SK-N-MC (cell line): Measurements from ENCODE around the gene ARVCF.

Source experiments
- EZH2 ChIP-seq: fragments of 200-600 bp; sonication (generic); IDR thresholded peaks from one replicate; pipeline ENCODE4 v1.6.1; 2017; ENCODE audit warnings: antibody characterized with exemption
- POLR2AphosphoS5 ChIP-seq: IDR thresholded peaks from 2 replicates; pipeline ENCODE4 v1.6.1; 2012; ENCODE audit warnings: mild to moderate bottlenecking, low read depth, low read length, borderline replicate concordance

DNA sequence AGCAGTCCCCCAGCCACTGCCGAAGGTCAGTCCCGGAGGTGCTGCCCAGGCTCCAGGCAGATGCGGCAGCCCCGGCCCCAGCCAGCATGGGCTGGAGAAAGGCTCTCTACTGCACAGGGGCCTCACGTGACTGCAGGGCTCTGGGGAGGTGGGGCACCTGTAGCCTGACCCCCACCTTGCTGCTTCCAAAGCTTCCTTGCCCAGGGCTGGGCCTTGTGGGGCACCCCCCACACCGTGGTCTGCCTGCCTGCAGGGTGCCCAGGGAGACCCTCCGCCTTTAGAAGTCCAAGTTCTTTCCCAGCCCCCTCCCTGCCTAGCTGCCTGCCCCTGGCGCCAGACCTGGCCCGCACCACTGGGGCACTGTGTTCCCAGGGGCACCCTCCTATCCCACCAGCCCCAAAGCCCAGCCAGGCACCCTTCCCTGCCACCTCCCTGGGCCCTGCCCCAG, 46.6 kb downstream of the ARVCF start:
- TF ChIP-seq POLR2AphosphoS5 (no peak), EZH2 (no peak)
